ENCODE results near the gene BFSP2.
A peak's percentile ranks its signal among the peaks of the same experiment; 100 is the strongest.

Gene BFSP2

DNA sequence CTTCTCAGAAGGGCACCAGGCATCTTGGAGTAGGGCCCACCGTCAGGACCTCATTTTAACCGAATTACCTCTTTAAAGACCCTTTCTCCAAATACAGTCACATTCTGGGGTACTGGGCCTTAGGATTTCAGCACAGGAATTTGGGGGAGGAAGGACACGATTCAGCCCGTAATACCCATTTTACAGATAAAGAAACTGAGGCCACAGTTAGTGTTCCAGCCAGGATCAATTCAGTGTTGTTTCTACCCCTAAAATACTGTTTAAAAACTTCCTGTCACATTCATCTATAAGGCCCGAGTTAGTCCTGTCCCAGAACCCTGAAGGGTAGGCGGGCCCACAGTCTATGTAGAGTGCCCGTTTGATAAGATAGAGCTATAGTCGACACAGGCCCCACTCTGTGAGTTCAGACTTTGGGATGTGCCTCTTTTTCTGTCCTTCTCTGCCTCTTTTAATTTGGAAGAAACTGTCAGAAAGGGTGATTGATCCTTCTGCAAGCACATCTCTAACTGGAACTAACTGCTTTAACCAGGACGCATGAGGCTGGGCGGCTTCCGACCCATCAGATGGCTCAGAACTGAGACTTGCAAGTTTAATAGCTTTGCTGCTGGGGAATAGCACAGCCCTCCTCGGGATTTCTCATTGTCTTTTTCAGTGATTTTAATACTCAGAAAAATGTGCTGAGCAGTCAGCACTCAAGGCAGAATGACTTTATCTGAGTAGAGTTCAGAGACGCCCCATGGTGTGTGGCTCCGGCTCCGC, 19.5 kb downstream of the BFSP2 start:
- DNase-seq, result no peak

- DNase-seq, result no peak
Measured at GRCh38 chr3:133424937-133425869, 25.3 kb downstream of the BFSP2 start.

- DNase-seq, result no peak
Measured at GRCh38 chr3:133425898-133426297, 26.0 kb downstream of the BFSP2 start.

- no peak for DNase-seq
Measured at GRCh38 chr3:133426721-133427120, 26.9 kb downstream of the BFSP2 start.

DNA sequence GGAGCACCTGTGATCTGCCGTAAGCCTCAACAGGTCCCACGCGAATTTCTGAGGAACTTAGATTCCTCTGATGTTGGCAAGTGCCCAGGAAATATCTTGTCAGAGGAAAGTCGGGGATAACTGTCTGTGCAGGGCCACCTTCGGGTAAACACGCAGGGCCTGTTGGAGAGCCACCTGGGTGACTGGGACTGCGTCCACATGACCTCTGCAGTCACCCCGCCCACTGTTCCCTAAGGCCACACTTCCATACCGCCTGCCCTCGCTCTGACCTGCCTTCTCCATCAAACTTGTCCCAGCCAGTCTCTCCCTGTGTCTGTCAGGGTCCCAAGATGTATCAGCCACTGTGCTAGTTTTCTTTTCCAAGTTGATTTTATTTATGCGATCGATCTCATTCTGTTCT, 28.7 kb downstream of the BFSP2 start:
- DNase-seq, result no peak

DNA sequence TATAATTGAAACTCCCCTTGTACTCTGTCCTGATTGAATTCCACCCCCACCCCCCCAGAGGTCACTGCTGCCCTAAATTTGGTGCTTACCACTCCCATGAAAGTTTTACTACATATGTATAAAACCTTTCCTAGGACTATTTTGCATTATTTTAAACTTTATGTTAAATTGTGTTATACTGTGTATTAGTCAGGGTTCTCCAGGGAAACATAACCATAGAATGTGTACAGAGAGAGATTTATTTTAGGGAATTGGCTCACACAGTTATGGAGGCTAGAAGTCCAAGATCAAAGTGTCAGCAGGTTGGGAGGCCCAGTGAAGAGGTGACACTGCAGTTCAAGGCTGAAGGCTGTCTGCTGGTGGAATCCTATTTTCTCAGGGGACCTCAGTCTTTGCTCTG, 29.2 kb downstream of the BFSP2 start:
- no peak for DNase-seq

DNA sequence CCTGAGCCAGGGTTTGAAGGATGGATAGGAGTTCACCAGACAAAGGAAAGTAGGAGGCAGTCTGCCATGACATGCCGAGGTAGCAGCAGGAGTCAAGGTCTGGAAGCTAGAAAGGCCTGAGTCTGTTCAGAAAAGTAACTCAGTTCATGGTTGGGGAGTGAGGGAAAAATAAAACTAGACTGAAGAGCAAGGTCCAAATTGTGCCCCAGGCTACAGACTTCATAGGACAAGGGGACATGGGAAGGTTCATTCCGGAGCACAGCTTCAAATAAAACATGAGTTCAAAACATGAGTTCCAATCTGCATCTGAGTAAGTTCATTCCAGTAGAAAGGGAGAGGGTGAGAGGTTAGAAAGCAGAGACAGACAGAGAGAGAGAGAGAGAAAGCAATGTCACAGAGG, 39.7 kb downstream of the BFSP2 start:
- no peak for DNase-seq

GRCh38 chr3:133440652-133441051, 40.8 kb downstream of the BFSP2 start:
- DNase-seq, result no peak

DNA sequence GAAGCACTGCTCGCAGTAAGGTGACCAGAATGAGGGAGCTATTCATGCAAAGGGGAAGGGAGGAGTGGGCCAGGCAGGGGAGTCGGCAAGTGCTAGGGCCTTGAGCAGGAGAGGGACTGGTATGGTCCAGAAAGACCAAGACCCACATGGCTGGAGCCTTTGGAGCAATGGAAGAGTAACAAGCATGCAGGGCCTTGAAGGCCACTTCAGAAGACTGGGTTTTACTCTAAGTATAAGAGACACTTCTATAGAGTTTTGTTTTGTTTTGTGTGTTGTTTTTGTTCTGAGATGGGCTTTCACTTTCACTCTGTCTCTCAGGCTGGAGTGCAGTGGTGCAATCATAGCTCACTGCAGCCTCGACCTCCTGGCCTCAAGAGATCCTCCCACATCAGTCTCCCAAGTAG, 42.0 kb downstream of the BFSP2 start:
- no peak for DNase-seq

- DNase-seq, result no peak
Measured at GRCh38 chr3:133442518-133442917, 42.7 kb downstream of the BFSP2 start.

GRCh38 chr3:133443649-133444422, 44.0 kb downstream of the BFSP2 start:
- no peak for DNase-seq

- no peak for DNase-seq
Measured at GRCh38 chr3:133444423-133444774, 44.5 kb downstream of the BFSP2 start.

- DNase-seq, result no peak
Measured at GRCh38 chr3:133445108-133445507, 45.3 kb downstream of the BFSP2 start.

DNA sequence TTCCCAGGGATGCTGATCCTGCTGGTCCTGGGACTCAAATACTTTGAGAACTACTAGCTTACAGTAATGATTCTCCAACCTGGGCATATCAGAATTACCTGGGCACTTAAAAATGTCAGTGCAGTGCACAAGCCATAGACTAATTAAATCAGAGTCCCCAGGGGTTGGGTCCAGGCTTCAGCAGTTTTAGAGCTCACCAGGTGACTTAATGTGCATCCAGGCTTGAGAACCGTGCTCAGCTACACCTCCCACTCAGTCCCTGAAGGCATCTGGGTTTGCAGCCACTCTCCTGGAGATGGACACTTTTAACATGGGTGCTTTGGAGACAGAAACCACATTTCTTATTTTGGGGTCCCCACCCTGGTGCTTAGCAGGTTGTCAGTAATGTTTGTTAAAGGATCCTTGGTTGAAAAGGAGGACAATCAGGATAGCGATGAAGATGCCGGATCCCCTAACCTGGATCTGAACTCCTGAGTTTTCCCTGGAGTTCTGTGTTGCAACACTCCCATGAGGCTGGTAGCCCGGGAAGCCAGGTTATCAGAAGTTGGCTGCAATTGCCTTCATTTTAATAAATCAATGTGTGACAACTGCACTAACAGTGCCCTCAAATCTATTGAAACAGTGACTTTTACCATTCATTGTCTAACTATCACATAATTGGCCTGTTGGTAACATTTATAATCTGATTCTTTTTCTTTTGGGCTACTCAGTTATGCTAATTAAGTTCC, 48.1 kb downstream of the BFSP2 start:
- no peak for DNase-seq

- no peak for DNase-seq
Measured at GRCh38 chr3:133448478-133449122, 48.7 kb downstream of the BFSP2 start.

DNA sequence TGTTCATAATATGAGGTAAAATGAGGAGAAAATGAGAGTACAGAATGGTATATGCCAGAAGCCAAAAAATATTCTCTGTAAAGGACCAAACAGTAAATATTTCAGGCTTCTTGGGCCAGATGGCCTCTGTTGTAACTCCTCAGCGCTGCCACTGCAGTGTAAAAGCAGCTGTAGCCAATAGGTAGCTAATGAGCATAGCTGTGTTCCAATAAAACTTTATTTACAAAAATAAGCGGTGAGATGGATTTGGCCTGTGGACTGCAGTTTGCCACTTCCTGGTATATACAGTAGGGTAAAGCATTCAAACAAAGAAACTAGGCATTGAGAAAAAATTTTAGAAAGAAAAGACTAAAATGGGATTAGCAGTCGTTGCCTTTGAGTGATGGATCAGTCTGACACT, 51.5 kb downstream of the BFSP2 start:
- DNase-seq, result no peak

- no peak for DNase-seq
Measured at GRCh38 chr3:133452641-133453319, 52.9 kb downstream of the BFSP2 start.

DNA sequence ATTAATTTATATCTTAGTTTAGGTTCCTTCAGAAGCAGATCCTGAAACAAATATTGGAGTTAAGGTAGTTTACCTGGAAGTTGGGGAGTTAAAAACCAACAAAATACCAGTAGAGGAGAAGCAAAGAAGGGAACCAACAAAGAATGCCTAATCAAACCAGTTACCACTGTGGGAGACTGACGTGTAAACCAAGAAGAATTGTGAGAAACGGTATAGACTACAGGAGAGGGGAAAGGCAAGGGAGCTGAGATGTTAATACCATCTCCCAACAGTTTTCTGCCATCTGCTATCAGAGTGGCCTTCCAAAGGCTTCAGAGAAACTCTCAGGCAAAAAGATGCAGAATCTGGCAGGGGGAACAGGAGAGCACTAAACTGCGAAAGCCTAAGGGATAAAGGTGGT, 53.5 kb downstream of the BFSP2 start:
- DNase-seq, result no peak

DNA sequence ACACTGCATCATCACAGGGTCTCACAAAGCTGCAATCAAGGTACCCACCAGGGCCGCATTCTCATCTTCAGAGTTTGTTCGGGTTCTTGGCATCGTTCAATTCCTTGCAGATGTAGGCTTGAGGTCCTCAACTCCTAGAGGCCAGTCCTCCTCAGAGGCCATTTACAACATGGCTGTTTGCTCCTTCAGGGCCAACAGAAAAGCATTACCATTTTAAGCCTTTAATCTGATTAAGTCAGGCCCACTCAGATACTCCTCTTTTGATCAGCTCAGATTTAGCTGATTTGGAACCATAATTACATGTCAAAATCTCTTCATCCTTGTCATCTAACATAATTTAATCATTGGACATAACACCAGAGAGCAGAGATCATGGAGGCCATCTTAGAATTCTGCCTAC, 55.4 kb downstream of the BFSP2 start:
- DNase-seq, result no peak

DNA sequence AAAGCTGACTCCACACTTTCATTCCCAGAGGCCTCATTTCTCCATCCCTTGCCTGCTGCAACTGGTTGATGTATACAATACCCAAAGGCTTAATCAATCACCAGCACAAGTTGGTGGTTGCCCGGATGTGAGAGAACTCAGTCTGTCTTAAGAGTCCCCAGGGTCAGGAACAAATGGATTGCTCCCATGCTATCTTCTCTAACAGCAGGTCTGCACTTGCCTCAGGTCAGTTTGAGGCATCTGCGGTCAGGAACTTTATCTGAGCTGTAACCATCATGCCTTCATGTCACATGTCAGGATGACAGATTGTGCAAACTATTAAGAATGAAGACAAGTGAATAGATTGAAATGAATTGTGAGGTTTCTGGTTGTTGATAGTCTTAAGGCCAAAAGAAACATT, 56.1 kb downstream of the BFSP2 start:
- peak; percentile 29 for DNase-seq

- no peak for DNase-seq
Measured at GRCh38 chr3:133457025-133457424, 57.2 kb downstream of the BFSP2 start.
